ENCODE results near the gene FAM124A. TPM values are rescaled to one million over a fixed set of nuclear protein-coding genes. Genes with fewer than 3 reads are reported as not detected.
A peak's percentile ranks its signal among the peaks of the same experiment; 100 is the strongest.

FAM124A gene
- polyA plus RNA-seq, 12 donors: 1.4 to 3.9 (median 2.0) TPM; not detected in 1

DNA sequence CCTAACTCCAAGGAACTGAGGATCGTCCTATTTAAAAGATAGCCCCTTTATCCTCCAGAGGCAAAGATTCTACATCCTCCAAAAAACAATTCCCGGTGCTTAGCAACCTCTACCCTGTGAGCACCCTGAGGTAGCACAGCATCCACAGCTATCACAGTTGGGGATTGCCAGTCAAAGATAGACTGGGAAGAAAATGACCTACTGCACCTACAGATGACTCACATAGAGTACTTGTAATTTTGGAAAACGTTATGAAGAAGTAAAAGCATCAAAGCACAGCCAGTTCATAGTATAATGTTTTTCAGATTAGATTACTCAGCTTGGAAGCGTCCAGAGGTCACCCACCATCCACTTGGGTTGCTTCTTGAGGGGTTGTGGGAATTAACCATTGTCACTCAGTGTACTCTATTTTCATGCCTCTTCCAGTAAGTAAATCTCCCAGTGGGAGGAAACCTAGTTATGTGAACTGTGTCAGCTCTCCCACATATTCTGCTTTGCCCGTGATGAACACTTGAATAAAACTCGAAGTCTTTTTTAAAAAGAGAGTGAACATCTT, 8.9 kb upstream of the FAM124A start:
- DNase-seq: no peak

DNA sequence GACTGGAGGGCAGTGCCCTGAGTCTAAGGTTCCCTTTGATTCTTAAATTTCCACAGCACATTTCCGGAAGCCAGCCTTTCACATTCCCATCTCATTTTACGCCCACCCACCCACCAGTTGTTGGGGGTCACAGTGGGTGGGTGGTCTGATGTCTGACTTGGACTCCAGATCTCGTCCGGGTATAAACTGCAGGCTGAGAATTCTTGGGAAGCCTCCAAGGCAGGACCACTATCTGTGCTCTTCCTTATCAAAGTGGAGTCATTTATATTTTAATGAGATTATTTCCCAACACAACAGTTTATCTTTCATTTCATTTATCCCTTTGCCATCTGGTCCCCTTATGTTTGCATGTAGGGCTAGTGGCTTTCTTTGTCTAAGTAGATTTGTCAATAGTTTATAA, 3.6 kb upstream of the FAM124A start:
- DNase-seq: no peak

DNA sequence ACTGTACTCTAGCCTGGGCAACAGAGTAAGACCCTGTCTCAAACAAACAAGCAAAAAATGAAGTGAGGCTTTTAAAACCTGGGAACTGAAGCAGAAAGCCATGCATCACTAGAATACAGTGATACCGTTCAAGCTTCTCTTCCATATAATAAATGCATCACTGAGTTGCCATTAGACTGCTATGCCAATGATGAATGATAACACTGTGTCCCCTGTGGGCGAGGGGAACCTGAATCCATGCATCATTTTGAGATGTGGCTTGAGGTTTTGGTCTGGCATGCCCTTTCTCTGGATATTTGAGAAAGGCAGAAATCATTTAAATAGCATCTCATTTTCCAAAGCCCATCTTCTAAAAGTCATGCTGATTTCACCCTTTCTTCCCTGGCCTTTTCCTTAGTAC, 1.5 kb upstream of the FAM124A start:
- DNase-seq: no peak

DNA sequence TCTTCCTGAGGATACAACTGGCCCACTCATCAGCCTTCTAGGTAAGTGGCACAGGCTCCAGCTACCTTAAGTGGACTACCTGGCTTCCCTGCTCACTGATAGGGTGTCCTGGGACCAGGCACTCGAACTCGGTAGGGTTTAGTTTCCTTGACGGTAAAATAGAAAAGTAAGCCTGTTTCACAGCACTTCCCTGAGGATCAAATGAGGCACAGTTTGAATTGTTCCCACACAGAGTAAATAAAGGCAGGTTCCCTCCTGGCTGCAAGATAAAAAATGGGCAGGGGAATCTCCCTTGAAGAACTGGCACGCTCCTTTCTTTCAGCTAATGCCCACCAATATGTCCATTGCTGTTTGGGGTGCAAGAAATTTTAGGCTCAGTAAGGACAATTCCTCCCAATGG, 1.1 kb upstream of the FAM124A start:
- no peak for DNase-seq

DNA sequence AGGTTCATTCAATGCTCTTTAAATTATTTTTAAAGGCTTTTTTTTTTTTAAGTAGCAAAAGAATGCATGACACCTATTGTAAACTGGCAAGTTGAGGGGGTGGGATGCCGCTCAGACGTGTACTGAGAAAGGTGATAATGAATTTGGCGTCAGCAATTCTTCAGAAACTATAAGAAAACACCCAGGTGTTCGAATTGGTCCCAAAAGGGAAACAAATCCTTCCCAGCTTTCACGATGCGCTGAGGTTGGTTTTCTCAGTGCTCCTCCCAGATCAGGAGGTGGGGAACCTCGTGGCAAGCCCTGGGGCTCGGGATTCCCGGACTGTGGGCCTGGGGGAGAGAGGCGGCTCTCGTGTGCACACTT, 543 bp upstream of the FAM124A start:
- DNase-seq: no peak

DNA sequence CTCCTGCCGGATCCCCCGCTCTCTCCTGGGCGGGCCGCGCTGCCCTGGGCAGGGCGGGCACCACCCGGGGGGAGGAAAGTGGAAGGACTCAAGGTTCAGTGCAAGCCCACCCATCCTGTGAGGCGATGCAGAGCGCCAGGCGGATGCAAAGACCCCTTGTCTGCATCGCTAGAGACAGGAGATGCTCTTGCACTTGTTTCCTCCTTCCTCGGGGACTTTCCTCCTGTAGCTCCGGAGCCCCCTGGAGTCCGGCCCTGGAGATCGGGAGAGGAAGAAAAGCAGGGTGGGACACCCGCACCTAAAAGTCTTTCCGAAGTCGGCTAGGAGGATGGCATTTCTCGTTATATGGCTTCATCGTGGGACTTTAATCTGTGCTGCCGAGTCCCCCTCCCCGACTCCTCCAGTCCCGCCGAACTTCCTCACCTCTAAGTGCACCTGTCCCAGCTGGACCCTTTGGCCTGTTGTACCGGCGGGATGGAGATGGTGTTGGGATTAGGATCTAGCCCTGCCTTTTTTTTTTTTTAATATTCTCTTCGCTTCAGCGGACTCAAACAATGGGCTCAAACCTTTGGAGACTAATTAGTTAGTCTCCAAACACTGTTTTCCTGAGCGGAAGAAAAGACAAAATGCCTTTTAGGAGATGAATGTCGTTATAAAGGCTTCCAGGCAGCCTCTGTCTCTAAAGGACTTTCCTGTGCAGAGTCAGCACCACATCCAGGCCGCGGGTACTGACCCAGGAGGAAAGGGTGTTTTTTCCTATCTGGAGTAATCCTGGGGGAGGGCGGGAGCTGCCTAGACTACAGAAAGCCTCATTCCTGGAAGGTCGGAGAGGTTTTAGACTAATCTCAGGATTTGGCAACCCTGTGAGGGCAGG, 725 bp downstream of the FAM124A start:
- DNase-seq: peak; percentile 19

DNA sequence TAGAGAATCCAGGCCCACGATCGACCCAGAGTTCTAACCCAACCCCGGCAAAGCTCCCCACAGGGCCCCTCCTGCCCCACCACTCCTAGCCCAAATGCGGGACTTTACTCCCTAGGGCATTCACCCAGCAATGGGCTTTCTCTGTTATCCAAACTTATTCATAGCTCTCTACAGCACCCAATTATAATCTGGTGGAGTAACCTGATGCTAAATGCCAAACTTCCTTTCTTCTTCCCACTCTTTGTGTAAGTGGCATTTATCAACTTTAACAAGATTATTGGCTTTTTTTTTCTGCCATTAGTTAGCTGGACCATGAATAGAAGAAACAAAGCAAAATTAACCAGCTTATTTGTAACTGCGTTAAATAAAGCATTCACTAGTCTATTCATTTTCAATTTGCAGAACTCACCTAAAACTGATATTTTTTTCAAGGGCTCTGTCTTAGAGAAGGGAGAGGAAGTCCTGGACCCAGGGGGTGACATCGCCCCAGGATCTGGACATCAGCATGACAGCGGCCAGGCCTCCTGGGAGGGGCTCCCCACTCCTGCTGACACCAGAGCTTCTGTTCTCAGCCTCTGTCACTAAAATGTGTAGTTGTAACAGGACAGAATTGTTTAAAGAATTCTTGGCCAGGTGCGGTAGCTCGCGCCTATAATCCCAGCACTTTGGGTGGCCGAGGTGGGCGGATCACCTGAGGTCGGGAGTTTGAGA, 1.5 kb downstream of the FAM124A start:
- DNase-seq: no peak

DNA sequence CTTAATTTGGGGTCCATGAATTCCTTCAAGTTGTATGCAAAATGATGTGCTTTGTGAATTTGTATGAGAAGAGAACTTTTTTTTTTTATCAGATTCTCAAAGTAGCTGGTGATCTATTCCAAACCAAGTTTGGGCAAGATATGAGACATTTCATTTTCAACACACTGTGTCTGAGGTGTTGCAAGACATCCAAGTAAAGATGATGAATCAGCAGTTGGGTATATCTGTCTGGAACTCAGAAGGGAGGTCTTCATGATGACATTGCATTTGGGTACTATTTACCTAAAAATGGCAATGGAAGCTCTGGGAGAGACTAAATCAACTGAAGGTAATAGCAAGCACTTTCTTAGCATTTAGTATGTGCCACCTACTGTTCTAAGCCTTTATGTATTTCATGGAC, 2.8 kb downstream of the FAM124A start:
- DNase-seq: no peak

DNA sequence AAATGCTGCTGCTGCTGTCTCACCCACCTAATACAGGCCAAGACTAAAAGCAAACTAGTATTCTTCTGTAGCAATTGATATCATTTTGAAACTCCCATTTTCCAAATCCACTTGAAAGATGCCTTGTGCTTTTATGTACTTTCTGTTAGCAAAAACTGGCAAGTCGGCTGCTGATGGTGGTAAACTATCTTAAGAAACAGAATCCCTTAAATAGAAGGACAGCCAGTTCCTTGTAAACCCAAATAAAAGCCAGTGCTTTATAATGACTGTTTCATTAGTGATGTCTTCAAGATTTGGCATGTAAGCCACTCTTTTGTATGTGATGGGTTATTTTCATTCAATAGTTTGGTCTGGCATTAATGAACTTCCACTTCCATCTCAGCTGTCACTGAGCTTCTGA, 5.2 kb downstream of the FAM124A start:
- no peak for DNase-seq

DNA sequence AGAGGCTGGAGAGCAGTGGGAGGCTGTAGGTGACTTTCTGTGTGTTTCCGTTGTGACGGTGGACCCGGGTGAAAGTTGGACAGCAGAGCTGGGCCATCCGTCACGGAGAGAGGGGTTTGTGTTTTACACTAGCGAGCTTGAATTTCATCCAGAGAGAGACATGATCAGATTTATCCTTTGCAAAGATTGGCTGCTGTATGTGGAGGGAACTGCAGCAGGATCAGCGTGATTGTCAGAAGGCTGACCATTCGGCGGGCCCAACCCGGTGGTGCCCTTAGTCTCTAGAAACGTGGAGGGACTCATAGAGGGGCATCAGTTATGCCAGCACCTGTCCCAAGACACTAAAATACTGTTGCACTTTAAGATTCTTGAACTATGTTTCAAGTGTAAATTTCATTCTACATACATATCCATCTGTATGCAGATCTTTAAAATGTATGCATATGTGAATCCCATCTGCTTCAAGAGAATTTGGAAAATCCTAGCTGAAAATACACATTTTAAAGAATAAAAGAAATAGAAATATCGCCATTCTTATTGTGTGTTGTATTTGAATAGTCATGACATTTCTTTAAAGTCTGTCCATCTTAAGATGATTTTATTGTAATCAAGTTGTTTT, 7.0 kb downstream of the FAM124A start:
- no peak for DNase-seq

DNA sequence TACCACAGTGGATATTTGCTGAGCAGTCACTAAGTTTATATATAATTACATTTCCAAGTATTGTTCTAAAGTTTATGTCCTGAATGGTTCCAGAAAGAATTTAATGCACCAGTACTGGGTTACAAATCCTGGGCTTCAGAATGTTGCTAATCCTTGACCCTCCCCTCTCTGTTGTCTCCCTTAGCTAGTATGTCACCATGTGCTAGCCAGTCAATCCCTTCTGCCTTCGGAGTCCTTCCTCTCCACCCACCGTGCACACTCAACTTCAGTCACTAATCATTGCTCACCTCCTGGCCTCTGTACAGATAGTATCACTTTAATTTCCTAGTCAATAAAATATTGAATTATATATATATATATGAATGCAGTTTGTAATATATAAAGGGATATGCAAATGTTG, 7.5 kb downstream of the FAM124A start:
- no peak for DNase-seq

DNA sequence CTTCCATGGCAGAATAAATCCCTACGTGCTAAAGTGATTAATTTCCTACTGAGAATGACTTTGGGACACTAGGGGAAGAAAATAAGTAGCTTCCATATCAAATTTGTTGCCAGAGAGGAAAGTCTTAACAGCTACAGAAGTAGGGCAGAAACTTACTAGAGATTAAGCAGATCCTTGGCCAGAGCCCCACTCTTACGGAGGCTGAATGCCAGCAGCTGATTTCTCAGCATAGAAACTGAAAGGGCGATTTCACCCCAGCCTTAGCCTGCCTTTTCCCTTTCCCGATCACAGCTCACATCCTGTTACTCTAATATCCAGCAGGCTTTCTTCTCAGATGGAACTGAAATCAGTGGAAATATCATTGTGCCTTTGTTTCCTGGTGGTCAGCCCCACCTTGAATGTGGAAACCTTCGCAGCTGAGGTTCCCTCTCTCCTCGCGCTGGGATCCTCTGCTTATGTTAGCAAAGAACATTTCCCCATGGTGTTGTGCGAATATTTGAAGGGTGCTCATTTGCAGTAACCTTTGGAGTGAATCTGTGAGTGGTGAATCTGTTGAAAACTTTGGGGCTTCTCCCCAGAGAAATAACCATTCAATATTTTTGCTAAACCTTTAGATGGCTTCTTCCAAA, 8.4 kb downstream of the FAM124A start:
- DNase-seq: peak; percentile 66

DNA sequence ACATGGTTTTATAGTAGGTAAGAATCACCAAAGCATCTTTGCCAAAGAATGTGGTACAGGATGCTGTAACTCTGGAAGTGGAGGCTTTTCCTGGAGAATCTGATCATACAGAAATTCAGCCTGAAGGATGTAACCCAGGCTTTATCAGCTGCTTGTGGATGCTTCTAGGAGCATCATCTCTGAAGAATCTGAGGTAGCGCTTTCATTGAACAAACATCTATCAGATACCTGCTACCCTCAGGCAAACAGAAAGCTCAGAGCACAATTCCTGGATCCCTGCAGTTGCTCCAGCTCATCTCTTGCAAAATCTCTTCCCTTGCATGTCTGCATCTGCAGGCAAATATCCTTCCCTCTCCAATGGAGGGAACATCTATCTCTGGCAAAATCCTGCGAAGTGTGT, 9.3 kb downstream of the FAM124A start:
- no peak for DNase-seq

DNA sequence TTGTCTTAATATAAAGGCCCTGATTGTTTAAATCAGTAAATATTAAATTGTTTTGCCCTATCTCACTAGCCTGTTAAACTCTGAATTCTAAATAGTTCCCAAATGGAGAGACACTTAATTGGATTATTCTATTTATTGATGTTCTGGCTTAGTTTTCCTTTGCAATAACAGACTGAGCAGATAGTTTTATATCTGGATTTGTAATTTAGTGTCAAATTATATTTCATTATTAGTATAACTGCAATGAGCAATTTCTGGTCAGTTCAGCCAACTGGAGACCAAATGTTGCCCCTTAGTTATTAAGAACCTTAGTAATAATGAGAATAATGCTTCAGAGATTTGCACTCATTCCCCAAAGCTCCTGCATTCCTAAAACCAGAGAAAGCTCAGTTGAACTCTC, 10.1 kb downstream of the FAM124A start:
- no peak for DNase-seq

DNA sequence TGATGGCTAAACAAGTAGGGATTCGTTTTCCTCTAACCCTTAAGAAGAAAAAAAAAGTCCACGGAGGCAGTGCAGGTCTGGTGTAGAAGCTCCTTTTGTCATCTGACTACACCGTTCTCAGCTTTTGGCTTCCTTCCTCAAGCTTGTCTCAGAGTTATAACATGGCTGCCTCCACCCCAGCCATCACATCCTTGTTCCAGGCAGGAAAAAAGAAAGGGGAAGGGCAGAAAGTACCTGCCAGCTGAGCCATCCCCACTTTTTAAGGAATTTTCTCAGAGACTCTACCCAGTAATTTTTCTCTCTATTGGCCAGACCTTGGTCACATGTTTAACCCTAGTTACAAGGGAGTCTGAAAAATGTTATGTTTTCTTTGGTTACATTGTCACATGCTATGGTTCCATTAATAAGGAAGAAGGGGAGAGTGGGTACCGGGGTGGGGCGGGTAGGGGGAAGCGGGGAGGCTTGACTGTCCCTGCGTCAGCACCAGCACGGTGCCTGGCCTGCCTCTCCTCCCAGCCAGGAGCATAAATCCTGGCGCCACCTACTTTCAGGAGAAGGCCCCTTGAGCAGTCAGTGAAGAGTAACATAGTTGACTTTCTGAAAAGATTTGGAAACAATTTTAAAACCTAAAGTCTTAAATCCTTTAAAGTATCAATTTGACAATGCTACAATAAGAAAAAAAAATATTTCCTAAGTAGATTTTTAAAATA, 11.1 kb downstream of the FAM124A start:
- DNase-seq: no peak

DNA sequence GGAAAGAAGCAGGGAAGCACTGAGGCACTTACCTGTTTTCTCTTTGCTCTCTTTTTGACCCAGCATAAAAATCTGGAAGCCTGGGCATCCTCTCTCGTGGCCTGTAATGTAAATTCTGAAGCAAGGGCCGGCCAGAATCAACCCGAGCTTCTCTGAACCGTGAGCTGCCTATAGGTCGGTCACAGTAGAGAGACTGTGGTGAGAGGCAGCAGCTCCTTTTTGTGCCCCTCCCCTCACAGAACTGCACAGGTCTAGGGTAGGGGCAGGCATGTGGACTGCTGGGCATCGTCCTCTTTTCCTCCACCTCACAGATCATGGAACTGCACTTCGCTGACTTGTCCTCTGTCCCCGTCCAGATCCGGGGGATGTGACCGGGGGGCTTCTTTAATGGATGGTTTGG, 12.5 kb downstream of the FAM124A start:
- DNase-seq: no peak

DNA sequence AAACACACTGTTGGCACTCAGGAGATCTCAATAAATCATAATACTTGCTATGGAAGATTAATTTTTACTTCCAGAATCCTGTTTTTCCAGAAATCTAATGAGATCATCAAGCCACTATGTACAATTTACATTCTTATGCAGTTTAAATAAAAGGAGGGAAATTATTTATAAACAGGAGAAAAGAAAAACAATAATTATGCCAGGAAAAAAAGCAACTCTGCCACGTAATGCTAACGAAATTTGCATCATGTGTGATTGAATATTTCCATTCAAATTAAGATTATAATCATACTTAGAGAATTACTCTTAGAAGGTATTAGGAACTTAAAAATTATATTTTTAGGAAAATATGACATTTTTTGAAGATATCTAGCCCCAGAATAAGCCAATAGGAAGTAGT, 13.0 kb downstream of the FAM124A start:
- no peak for DNase-seq

DNA sequence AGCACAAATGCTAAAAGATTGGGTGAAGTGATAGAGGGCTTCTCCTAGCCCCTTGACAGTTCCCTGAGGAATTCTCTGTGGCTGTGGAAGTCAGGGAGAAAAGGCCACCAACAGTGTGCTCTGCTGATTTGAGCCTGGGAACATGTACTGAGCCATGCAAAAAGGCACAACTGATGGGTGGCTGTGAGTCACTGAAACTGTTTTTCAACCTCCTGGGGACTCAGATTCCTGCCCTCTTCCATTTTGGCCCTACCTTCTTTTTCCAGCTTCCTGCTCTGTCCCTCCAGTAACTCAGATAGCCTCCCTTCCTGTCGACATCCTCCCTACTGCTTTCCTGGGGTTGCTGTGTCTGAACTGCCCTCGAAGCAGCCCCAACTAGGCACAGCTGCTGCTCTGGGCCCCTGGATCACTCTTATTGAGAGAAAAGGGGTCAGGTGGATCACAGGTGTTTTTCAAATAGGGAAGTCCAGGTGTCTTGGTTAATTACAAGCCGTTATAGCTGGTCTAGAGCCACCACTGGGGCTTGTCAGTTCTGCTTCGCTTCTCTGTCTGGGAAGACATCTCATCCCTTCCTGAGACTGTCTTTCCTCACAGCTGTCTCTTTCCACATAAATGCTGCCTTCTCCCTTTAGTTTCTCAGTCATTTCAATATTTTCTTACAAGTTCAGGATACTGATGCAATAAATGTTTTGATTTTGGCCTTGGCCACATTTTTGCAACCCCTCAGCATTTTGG, 13.7 kb downstream of the FAM124A start:
- no peak for DNase-seq

DNA sequence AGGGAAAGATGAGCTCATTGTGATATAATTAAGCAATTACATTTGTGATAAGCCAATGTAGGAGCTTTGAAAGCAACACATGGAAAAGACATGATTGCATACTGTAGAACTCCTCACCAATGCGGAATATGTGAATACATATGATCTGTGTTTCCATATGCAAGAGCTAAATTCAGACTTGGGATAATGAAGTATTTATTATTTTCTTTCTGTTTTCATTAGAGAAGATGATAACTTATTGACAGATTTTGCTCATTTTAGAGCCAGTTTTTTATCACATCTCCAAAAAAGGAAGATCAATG, 14.2 kb downstream of the FAM124A start:
- DNase-seq: no peak

DNA sequence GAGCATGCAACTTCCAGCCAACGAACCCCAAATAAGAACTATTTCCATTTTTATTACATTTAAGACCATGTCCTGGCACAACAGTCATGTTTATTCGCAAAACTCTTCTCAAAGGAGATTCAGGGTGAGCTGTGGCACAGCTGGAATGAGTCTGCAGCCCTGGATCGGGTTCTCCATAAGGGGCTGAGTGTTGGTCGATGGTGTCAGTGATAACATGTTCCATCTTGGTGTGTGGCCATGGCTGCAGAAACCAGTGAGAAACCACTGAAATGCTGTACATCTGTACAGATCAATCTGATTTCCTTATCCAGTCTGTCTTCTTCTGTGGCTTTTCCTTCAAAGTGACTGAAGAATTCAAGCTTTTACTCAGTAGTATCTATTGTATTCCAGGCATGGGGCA, 15.2 kb downstream of the FAM124A start:
- DNase-seq: no peak

DNA sequence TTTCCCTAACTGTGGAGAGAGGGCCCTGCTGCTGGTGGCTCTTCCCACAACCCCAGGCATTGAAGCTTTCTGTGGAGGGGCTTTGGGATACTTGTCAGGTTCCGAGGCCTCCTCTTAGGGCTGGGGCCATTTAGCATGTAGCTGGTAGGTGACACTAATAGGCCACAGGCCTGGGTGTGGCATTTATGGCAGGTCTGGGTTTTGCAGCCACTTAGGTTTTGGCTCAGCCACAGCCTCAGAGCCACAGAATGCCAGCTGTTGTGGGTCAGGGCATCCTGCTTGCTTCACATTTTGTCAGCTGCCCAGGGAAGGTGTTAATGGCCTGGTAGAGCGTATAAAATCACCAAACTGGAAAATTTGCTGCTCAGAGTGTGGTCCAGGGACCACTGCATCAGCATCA, 15.7 kb downstream of the FAM124A start:
- no peak for DNase-seq
